ENCODE results near the gene LHB.
"Not testable (repeated sequence)": the region's sequence is repeated elsewhere in the genome, so short reads cannot be mapped to it uniquely, and the experiment has no call there.

DNA sequence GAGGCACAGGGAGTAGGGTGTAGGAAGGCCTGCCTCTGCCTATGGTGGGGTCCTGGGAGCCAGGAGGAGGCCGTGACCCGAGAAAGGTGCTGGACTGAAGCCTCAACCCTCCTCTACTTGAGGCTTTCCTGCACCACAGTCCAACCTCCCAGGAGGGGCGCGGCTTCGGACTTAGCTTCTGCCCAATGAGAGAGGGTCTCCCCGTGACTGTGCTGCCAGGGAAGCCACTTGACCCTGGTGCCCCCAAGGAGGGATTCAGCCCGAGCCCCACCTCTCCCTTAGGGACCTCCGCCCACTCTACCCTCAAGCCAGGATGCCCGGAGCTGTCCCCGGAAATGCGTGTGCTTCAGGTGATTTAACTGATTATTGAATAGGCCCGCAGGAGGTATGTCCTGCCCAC is 32.1 kb upstream of the LHB start, which contains the start of gene CGB8:
- TF ChIP-seq, protein P1, sequence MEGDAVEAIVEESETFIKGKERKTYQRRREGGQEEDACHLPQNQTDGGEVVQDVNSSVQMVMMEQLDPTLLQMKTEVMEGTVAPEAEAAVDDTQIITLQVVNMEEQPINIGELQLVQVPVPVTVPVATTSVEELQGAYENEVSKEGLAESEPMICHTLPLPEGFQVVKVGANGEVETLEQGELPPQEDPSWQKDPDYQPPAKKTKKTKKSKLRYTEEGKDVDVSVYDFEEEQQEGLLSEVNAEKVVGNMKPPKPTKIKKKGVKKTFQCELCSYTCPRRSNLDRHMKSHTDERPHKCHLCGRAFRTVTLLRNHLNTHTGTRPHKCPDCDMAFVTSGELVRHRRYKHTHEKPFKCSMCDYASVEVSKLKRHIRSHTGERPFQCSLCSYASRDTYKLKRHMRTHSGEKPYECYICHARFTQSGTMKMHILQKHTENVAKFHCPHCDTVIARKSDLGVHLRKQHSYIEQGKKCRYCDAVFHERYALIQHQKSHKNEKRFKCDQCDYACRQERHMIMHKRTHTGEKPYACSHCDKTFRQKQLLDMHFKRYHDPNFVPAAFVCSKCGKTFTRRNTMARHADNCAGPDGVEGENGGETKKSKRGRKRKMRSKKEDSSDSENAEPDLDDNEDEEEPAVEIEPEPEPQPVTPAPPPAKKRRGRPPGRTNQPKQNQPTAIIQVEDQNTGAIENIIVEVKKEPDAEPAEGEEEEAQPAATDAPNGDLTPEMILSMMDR (IDR thresholded peaks at IDR 0.05): not testable (repeated sequence)
- TF ChIP-seq POLR2A (IDR thresholded peaks at IDR 0.05): not testable (repeated sequence)
